Measurements from ENCODE around the gene HDAC4. TPM values are rescaled to one million over a fixed set of nuclear protein-coding genes. Genes with fewer than 3 reads are reported as not detected.

HDAC4 gene
- total RNA-seq, 1 experiment from 2014 or later, result 40.1 TPM

DNA sequence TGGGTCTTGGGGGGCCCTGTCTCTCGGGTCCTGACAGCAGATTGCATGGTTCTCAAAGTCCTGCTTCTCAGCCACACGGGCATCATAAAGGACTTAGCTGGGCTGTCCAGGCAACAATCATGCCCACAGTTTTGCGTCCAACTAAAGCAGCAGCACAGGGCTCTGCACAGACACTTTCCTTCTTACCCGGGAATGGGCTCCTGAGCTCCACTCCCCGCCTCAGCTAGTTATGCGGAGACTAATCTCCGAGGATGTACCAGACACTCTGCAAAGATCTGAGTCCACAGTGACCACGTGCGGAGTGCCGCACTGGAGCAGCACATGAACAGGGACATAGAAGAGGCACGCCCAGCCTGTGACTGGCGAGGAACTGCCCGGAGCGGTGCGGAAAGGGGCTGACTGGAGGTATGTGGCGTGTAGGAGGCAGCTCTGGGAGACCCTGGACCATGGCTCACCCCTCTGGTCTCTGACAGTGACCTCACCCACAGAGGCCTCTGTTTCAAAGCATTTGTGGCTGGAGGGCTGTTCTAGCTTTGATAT lies 270.0 kb downstream of the HDAC4 start:
- TF ChIP-seq, protein P1, sequence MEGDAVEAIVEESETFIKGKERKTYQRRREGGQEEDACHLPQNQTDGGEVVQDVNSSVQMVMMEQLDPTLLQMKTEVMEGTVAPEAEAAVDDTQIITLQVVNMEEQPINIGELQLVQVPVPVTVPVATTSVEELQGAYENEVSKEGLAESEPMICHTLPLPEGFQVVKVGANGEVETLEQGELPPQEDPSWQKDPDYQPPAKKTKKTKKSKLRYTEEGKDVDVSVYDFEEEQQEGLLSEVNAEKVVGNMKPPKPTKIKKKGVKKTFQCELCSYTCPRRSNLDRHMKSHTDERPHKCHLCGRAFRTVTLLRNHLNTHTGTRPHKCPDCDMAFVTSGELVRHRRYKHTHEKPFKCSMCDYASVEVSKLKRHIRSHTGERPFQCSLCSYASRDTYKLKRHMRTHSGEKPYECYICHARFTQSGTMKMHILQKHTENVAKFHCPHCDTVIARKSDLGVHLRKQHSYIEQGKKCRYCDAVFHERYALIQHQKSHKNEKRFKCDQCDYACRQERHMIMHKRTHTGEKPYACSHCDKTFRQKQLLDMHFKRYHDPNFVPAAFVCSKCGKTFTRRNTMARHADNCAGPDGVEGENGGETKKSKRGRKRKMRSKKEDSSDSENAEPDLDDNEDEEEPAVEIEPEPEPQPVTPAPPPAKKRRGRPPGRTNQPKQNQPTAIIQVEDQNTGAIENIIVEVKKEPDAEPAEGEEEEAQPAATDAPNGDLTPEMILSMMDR (IDR thresholded peaks at IDR 0.05), result no peak
- TF ChIP-seq TCF7L2 (IDR thresholded peaks at IDR 0.05; ENCODE audit: low read depth, low read length), result no peak
- TF ChIP-seq, protein P2, sequence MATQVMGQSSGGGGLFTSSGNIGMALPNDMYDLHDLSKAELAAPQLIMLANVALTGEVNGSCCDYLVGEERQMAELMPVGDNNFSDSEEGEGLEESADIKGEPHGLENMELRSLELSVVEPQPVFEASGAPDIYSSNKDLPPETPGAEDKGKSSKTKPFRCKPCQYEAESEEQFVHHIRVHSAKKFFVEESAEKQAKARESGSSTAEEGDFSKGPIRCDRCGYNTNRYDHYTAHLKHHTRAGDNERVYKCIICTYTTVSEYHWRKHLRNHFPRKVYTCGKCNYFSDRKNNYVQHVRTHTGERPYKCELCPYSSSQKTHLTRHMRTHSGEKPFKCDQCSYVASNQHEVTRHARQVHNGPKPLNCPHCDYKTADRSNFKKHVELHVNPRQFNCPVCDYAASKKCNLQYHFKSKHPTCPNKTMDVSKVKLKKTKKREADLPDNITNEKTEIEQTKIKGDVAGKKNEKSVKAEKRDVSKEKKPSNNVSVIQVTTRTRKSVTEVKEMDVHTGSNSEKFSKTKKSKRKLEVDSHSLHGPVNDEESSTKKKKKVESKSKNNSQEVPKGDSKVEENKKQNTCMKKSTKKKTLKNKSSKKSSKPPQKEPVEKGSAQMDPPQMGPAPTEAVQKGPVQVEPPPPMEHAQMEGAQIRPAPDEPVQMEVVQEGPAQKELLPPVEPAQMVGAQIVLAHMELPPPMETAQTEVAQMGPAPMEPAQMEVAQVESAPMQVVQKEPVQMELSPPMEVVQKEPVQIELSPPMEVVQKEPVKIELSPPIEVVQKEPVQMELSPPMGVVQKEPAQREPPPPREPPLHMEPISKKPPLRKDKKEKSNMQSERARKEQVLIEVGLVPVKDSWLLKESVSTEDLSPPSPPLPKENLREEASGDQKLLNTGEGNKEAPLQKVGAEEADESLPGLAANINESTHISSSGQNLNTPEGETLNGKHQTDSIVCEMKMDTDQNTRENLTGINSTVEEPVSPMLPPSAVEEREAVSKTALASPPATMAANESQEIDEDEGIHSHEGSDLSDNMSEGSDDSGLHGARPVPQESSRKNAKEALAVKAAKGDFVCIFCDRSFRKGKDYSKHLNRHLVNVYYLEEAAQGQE (IDR thresholded peaks at IDR 0.05; ENCODE audit: insufficient read depth in 1 of 2, low read depth in 2 of 2, low read length in 1 of 2), result no peak
- no peak for TF ChIP-seq POLR2AphosphoS5 (IDR thresholded peaks at IDR 0.05; ENCODE audit: low read depth, low read length)
- no peak for TF ChIP-seq SIN3A (IDR thresholded peaks at IDR 0.05; ENCODE audit: borderline replicate concordance, insufficient read depth, low read depth, low read length)

DNA sequence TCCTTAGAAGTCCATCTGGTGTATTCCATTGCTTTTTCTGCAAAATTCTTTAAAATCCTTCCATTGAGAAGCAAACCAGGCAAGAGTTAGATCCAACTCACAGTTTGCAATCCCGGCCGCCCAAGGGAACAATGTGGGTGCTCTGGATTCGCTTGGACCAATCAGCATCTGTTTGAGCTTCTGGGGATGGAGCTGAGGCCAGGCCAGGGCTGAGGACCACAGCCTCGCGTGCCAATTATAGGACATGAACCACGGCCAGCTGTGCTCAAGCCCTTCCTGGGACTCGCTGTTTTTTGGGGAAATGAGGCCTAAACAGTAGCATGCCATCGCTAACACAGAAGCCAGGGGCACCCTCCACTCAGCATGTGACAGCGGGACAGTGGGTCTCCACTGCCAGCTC lies 270.8 kb downstream of the HDAC4 start:
- no peak for TF ChIP-seq SIN3A (IDR thresholded peaks at IDR 0.05; ENCODE audit: borderline replicate concordance, insufficient read depth, low read depth, low read length)
- Histone ChIP-seq H3K27ac (ENCODE audit: low read length) (no peak overlapping the region), H3K4me3 (ENCODE audit: low read depth in 2 of 2, low read length in 2 of 2) (no peak overlapping the region), H3K4me1 (ENCODE audit: control insufficient read depth, insufficient read depth, low read length) (no peaks in the 10 kb centered on the region), H3K9me3 (ENCODE audit: control insufficient read depth, insufficient read depth, low read depth, low read length) (no peaks in the 10 kb centered on the region), H3K36me3 (ENCODE audit: control insufficient read depth, insufficient read depth, low read length) (no peaks in the 10 kb centered on the region), H3K27me3 (ENCODE audit: control insufficient read depth, insufficient read depth, low read length) (no peaks in the 10 kb centered on the region)
- DNase-seq (ENCODE audit: low read depth, low spot score) (no peak), ATAC-seq (no peak)
- BruUV-seq (replicated peaks), result no TSS peak
- CTCF ChIA-PET, result no interaction called here
- intact Hi-C loops (cut with micrococcal nuclease; ENCODE audit: unreplicated experiment), result no loop called here
- in situ Hi-C loops (cut with HindIII; ENCODE audit: low pct_unique_long_range_greater_than_20kb, low sequenced_read_pairs), result no loop called here
- POLR2A ChIA-PET, result no interaction called here

More for the DNA sequence above, 270.0 kb downstream of the HDAC4 start:
- Histone ChIP-seq H3K4me1 (ENCODE audit: control insufficient read depth, insufficient read depth, low read length) (no peaks in the 10 kb centered on the region), H3K27me3 (ENCODE audit: control insufficient read depth, insufficient read depth, low read length) (no peaks in the 10 kb centered on the region), H3K4me3 (ENCODE audit: low read depth in 2 of 2, low read length in 2 of 2) (no peak overlapping the region), H3K27ac (ENCODE audit: low read length) (no peak overlapping the region), H3K36me3 (ENCODE audit: control insufficient read depth, insufficient read depth, low read length) (no peaks in the 10 kb centered on the region), H3K9me3 (ENCODE audit: control insufficient read depth, insufficient read depth, low read depth, low read length) (no peaks in the 10 kb centered on the region)
- no peak for DNase-seq (ENCODE audit: low read depth, low spot score)
- intact Hi-C loops (cut with micrococcal nuclease; ENCODE audit: unreplicated experiment), result no loop called here
- ChIA-PET CTCF (no interaction called here), POLR2A (no interaction called here)
- no peak for ATAC-seq
- BruUV-seq (replicated peaks), result no TSS peak
- in situ Hi-C loops (cut with HindIII; ENCODE audit: low pct_unique_long_range_greater_than_20kb, low sequenced_read_pairs), result no loop called here

DNA sequence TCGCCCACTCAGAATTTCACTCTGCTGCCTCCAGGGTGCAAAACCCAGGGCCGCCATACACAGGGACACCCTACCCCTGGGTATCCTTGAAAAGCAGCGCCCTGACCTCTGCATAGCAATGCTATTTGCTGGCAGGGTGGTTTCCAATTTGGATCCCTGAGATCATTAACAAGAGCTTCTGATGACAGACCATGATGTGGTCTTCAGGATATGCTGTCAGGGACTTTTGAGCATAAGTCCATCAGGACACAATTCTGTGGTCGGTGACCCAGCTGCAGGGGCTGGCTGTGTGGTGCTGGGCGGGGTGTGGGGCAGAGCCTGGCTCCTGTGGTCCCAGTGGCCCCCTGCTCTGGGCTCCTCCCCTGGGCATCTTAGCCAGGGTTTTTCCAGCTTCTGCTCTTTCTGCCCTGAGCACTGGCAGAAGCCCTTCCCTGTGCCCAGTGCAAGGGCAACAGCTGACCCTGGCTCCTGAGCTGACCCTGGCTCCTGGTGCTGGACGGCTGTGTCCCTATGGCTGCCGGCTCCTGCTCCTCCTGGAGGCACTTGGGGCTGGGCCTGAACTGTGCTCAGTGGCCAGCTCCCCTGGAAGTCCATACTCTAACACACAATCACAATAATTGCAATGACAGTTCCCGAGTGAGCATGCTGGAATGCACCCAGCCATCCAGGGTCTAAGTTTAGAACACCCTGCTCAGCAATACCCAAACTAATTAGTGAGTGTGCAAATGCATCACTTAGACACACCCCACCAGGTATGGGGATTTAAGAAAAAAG lies 271.5 kb downstream of the HDAC4 start:
- H3K27ac ChIP-seq (ENCODE audit: low read length), result no peak overlapping the region
- POLR2A ChIA-PET, result no interaction called here

More for the DNA sequence above, 271.5 kb downstream of the HDAC4 start:
- DNase-seq (ENCODE audit: low read depth, low spot score) (no peak), ATAC-seq (peak; percentile 38; the same call in 1 of the 2 replicates)
- no TSS peak for BruUV-seq (replicated peaks)
- in situ Hi-C loops (cut with HindIII; ENCODE audit: low pct_unique_long_range_greater_than_20kb, low sequenced_read_pairs) (no loop called here), intact Hi-C loops (cut with micrococcal nuclease; ENCODE audit: unreplicated experiment) (no loop called here)
- Histone ChIP-seq H3K36me3 (ENCODE audit: control insufficient read depth, insufficient read depth, low read length) (no peaks in the 10 kb centered on the region), H3K4me3 (ENCODE audit: low read depth in 2 of 2, low read length in 2 of 2) (no peak overlapping the region), H3K27me3 (ENCODE audit: control insufficient read depth, insufficient read depth, low read length) (no peaks in the 10 kb centered on the region), H3K4me1 (ENCODE audit: control insufficient read depth, insufficient read depth, low read length) (no peaks in the 10 kb centered on the region), H3K9me3 (ENCODE audit: control insufficient read depth, insufficient read depth, low read depth, low read length) (no peaks in the 10 kb centered on the region; the same call in 1 of the 2 replicates)
- CTCF ChIA-PET, result no interaction called here
- TF ChIP-seq, protein P2 (IDR thresholded peaks at IDR 0.05; ENCODE audit: insufficient read depth in 1 of 2, low read depth in 2 of 2, low read length in 1 of 2), result no peak
- no peak for TF ChIP-seq TCF7L2 (IDR thresholded peaks at IDR 0.05; ENCODE audit: low read depth, low read length)
- no peak for TF ChIP-seq SIN3A (IDR thresholded peaks at IDR 0.05; ENCODE audit: borderline replicate concordance, insufficient read depth, low read depth, low read length)
- TF ChIP-seq POLR2AphosphoS5 (IDR thresholded peaks at IDR 0.05; ENCODE audit: low read depth, low read length), result no peak
- TF ChIP-seq, protein P1 (IDR thresholded peaks at IDR 0.05), result no peak
